Caco-2 (cell line): ENCODE data around the gene CDC42EP3. TPM values are rescaled to one million over a fixed set of nuclear protein-coding genes. Genes with fewer than 3 reads are reported as not detected.

Experiments
- BruUV-seq: library from RNA; stranded (reverse); fragments of 400-500 nt; replicated peaks from 2 replicates; lab custom pipeline; 2021; lab: Mats Ljungman, UMichigan
- CTCF ChIA-PET: fragments of 300-600 bp; sonication (Branson Sonifier 250); formaldehyde crosslinking; loops from one replicate; lab custom pipeline; 2022; ENCODE audit warnings: antibody characterized with exemption; lab: Charles Lee
- POLR2A ChIA-PET: fragments of 300-600 bp; sonication (Branson Sonifier 250); formaldehyde crosslinking; loops from one replicate; lab custom pipeline; 2022; ENCODE audit warnings: antibody characterized with exemption; lab: Charles Lee
- DNase-seq, 2 experiments: peaks; one replicate each; pipeline versions ENCODE4 v3.0.0 to v3.0.0-alpha.2; 2020 to 2022
- H3K27me3 ChIP-seq: replicated peaks from 2 replicates; pipeline ENCODE4 v1.6.0; 2011; ENCODE audit warnings: low read length; ENCODE audit not compliant: control insufficient read depth, insufficient read depth
- H3K36me3 ChIP-seq: 2 replicates; pipeline ENCODE4 v1.5.1; 2011; ENCODE audit warnings: low read length; ENCODE audit not compliant: control insufficient read depth, insufficient read depth
- H3K4me1 ChIP-seq: fragments of 250-450 bp; sonication (Bioruptor Pico); 2 replicates; pipeline ENCODE4 v1.5.1; 2020; ENCODE audit warnings: mild to moderate bottlenecking
- H3K4me3 ChIP-seq: 2 replicates; pipeline ENCODE4 v1.5.1; 2011; ENCODE audit warnings: low read depth, mild to moderate bottlenecking, control low read depth, low read length
- H3K9me3 ChIP-seq: fragments of 250-450 bp; sonication (Bioruptor Pico); 2 replicates; pipeline ENCODE4 v1.5.1; 2020; ENCODE audit warnings: mild to moderate bottlenecking, moderate library complexity
- H3K27ac Mint-ChIP-seq: one replicate; pipeline ENCODE4 v1.8.0; 2022; ENCODE audit warnings: mixed read lengths; ENCODE audit not compliant: unreplicated experiment
- H3K27me3 Mint-ChIP-seq: one replicate; pipeline ENCODE4 v1.8.0; 2022; ENCODE audit warnings: mixed read lengths; ENCODE audit not compliant: insufficient read depth, unreplicated experiment
- H3K36me3 Mint-ChIP-seq: one replicate; pipeline ENCODE4 v1.8.0; 2022; ENCODE audit warnings: mild to moderate bottlenecking, mixed read lengths; ENCODE audit not compliant: insufficient read depth, unreplicated experiment
- H3K4me1 Mint-ChIP-seq: one replicate; pipeline ENCODE4 v1.8.0; 2022; ENCODE audit warnings: low read depth, mixed read lengths; ENCODE audit not compliant: unreplicated experiment
- H3K4me3 Mint-ChIP-seq: one replicate; pipeline ENCODE4 v1.8.0; 2022; ENCODE audit warnings: mild to moderate bottlenecking, moderate library complexity, mixed read lengths; ENCODE audit not compliant: unreplicated experiment
- H3K9me3 Mint-ChIP-seq: one replicate; pipeline ENCODE4 v1.8.0; 2022; ENCODE audit warnings: mixed read lengths; ENCODE audit not compliant: unreplicated experiment
- CTCF ChIP-seq, 2 experiments: fragments of 200-600 bp in 1 of 2; IDR thresholded peaks; 1 replicate in 1 of 2; 2 replicates in 1 of 2; pipeline versions ENCODE4 v1.5.1 to v1.8.0; 2011 to 2022; ENCODE audit warnings: antibody characterized with exemption in 1 of 2, control low read depth in 1 of 2, inconsistent platforms in 1 of 2, low read depth in 1 of 2, low read length in 1 of 2, mild to moderate bottlenecking in 1 of 2, moderate library complexity in 1 of 2; ENCODE audit not compliant: insufficient read depth in 1 of 2, severe bottlenecking in 1 of 2, unreplicated experiment in 1 of 2
- intact Hi-C: fragments of 100-400 bp; cut with micrococcal nuclease; formaldehyde crosslinking; loops from one replicate; pipeline ENCODE4 v1.10.0; 2022; ENCODE audit not compliant: unreplicated experiment
- total RNA-seq: library from RNA; stranded (reverse); gene quantifications from 2 replicates; pipeline ENCODE4 v1.2.3, GENCODE V29; 2022

The CDC42EP3 gene
- total RNA-seq, 1 experiment from 2014 or later = 95.8 TPM

DNA sequence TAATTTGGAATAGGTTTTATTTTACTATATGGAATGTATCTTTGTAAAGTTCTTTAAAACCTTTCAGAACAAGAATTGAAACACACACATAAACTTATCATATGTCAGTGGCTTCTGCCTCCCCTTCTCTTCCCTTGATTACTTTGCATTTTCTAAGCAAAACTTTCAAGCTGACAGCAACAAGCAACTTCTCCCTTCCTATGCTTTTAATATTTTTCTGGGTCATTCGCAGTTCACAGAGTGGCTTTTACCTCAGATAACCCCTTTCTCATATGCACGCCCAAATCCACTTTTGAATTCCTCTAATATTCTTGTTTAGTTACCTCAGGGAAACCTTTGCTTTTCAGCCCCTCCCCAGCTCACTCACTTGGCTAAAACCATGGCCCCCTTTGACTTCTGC lies 36.7 kb upstream of the CDC42EP3 start:
- DNase-seq = no peak
- Histone ChIP-seq H3K4me3 (no peak overlapping the region), H3K9me3 (no peaks in the 10 kb centered on the region), H3K27me3 (no peaks in the 10 kb centered on the region), H3K36me3 (no peaks in the 10 kb centered on the region), H3K4me1 (peaks cover 23% of the 10 kb centered on the region)
- ChIA-PET POLR2A (no interaction called here), CTCF (no interaction called here)
- no peaks in the 10 kb centered on the region for H3K27me3 Mint-ChIP-seq
- H3K9me3 Mint-ChIP-seq = peaks cover 24% of the 10 kb centered on the region
- H3K4me3 Mint-ChIP-seq = no peak overlapping the region
- H3K36me3 Mint-ChIP-seq = peaks cover 5% of the 10 kb centered on the region
- intact Hi-C loops = no loop called here
- peaks cover 24% of the 10 kb centered on the region for H3K4me1 Mint-ChIP-seq
- TF ChIP-seq CTCF (IDR thresholded peaks at IDR 0.05; ENCODE audit: insufficient read depth in 1 of 2, low read depth in 1 of 2, low read length in 1 of 2, severe bottlenecking in 1 of 2, unreplicated experiment in 1 of 2) = no peak
- no TSS peak for BruUV-seq
- H3K27ac Mint-ChIP-seq = peak overlapping the region; percentile 2

GRCh38 chr2:37707393-37707792 lies 36.0 kb upstream of the CDC42EP3 start:
- peaks cover 23% of the 10 kb centered on the region for H3K4me1 ChIP-seq
- no peaks in the 10 kb centered on the region for H3K27me3 ChIP-seq
- no peak for TF ChIP-seq CTCF (IDR thresholded peaks at IDR 0.05; ENCODE audit: insufficient read depth in 1 of 2, low read depth in 1 of 2, low read length in 1 of 2, severe bottlenecking in 1 of 2, unreplicated experiment in 1 of 2)
- Mint-ChIP-seq H3K27me3 (no peaks in the 10 kb centered on the region), H3K4me3 (no peak overlapping the region), H3K36me3 (peaks cover 5% of the 10 kb centered on the region), H3K9me3 (peaks cover 24% of the 10 kb centered on the region), H3K27ac (no peak overlapping the region), H3K4me1 (peaks cover 24% of the 10 kb centered on the region)
- ChIA-PET POLR2A (no interaction called here), CTCF (no interaction called here)
- DNase-seq = no peak
- BruUV-seq = no TSS peak
- intact Hi-C loops = no loop called here
- H3K36me3 ChIP-seq = no peaks in the 10 kb centered on the region
- H3K9me3 ChIP-seq = no peaks in the 10 kb centered on the region
- H3K4me3 ChIP-seq = no peak overlapping the region

GRCh38 chr2:37706334-37707183 lies 35.1 kb upstream of the CDC42EP3 start:
- CTCF ChIA-PET = no interaction called here
- Mint-ChIP-seq H3K4me1 (peaks cover 19% of the 10 kb centered on the region), H3K27ac (no peak overlapping the region), H3K4me3 (no peak overlapping the region), H3K27me3 (no peaks in the 10 kb centered on the region), H3K9me3 (peaks cover 24% of the 10 kb centered on the region), H3K36me3 (peaks cover 5% of the 10 kb centered on the region)
- no peak for DNase-seq
- no peak for TF ChIP-seq CTCF (IDR thresholded peaks at IDR 0.05; ENCODE audit: insufficient read depth in 1 of 2, low read depth in 1 of 2, low read length in 1 of 2, severe bottlenecking in 1 of 2, unreplicated experiment in 1 of 2)
- intact Hi-C loops = no loop called here
- no peaks in the 10 kb centered on the region for H3K9me3 ChIP-seq
- H3K4me1 ChIP-seq = peaks cover 17% of the 10 kb centered on the region
- POLR2A ChIA-PET = no interaction called here
- BruUV-seq = no TSS peak
- H3K36me3 ChIP-seq = no peaks in the 10 kb centered on the region
- H3K27me3 ChIP-seq = no peaks in the 10 kb centered on the region
- no peak overlapping the region for H3K4me3 ChIP-seq
